Adrenal gland (tissue), 5 donors: Measurements from ENCODE around the gene LARP4B.

Experiments
- POLR2A ChIP-seq, 2 donors: fragments of 450-650 bp; IDR thresholded peaks; one replicate each; pipeline ENCODE4 v1.6.1; 2017; ENCODE audit warnings: antibody characterized with exemption in 2 of 2, mild to moderate bottlenecking in 2 of 2, moderate library complexity in 1 of 2
- TF ChIP-seq, protein P1 (sequence below), 6 experiments: fragments of 450-650 bp in 4 of 6; fragments of 200-600 bp in 2 of 6; sonication (generic) in 1 of 6; IDR thresholded peaks; 1 replicate in 5 of 6; 2 replicates in 1 of 6; pipeline versions ENCODE4 v1.5.1 to v1.8.0; 2016 to 2021; ENCODE audit warnings: antibody characterized with exemption in 6 of 6, mild to moderate bottlenecking in 2 of 6, moderate library complexity in 1 of 6
- donor health status: DM: no; HTN: no; CAD: no.

DNA sequence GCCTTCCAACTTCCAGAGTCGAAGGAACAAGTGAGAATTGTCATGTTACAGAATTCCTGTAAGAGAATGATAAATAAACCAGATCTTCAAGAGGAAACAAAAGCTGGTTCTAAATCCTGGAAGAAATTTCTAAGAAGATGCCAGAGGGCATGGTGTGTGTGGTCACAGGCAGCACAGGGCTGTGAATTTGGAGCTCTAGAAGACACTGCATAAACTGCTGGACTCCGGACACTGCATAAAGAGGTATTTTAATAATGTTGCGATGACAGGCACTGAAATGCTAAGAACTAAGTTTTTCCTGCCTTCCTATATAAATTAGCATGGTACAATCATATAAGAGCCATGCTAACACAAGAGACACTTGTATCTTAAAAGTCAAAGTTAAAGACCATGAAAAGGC is 86.0 kb downstream of the LARP4B start:
- TF ChIP-seq, protein P1, sequence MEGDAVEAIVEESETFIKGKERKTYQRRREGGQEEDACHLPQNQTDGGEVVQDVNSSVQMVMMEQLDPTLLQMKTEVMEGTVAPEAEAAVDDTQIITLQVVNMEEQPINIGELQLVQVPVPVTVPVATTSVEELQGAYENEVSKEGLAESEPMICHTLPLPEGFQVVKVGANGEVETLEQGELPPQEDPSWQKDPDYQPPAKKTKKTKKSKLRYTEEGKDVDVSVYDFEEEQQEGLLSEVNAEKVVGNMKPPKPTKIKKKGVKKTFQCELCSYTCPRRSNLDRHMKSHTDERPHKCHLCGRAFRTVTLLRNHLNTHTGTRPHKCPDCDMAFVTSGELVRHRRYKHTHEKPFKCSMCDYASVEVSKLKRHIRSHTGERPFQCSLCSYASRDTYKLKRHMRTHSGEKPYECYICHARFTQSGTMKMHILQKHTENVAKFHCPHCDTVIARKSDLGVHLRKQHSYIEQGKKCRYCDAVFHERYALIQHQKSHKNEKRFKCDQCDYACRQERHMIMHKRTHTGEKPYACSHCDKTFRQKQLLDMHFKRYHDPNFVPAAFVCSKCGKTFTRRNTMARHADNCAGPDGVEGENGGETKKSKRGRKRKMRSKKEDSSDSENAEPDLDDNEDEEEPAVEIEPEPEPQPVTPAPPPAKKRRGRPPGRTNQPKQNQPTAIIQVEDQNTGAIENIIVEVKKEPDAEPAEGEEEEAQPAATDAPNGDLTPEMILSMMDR (IDR thresholded peaks at IDR 0.05) = no peak
- TF ChIP-seq POLR2A (IDR thresholded peaks at IDR 0.05) = no peak
